Uterus (tissue), 4 donors: ENCODE measurements around the gene SHISA9. TPM values are rescaled to one million over a fixed set of nuclear protein-coding genes. Genes with fewer than 3 reads are reported as not detected.

Experiments used
- DNase-seq, 2 donors: peaks; one replicate each; pipeline ENCODE4 v3.0.0-alpha.2; 2019 to 2020
- H3K27ac ChIP-seq, 2 donors: fragments of 200-600 bp; sonication (generic); 1 replicate in 1 of 2; 2 replicates in 1 of 2; pipeline ENCODE4 v1.5.1; 2016 to 2018
- H3K27me3 ChIP-seq, 2 donors: fragments of 200-600 bp; sonication (generic); one replicate each; pipeline ENCODE4 v1.5.1; 2018 to 2019; ENCODE audit warnings: control low read depth in 1 of 2
- H3K36me3 ChIP-seq, 2 donors: fragments of 200-600 bp; sonication (generic); one replicate each; pipeline ENCODE4 v1.5.1; 2019; ENCODE audit warnings: control low read depth in 1 of 2
- H3K4me1 ChIP-seq, 2 donors: fragments of 200-600 bp; sonication (generic); one replicate each; pipeline ENCODE4 v1.5.1; 2018 to 2019; ENCODE audit warnings: control low read depth in 1 of 2
- H3K4me3 ChIP-seq, 2 donors: fragments of 200-600 bp; sonication (generic); 1 replicate in 1 of 2; 2 replicates in 1 of 2; pipeline ENCODE4 v1.5.1; 2018 to 2019; ENCODE audit warnings: mild to moderate bottlenecking in 1 of 2
- H3K9me3 ChIP-seq, 2 donors: fragments of 200-600 bp; sonication (generic); one replicate each; pipeline ENCODE4 v1.5.1; 2019; ENCODE audit warnings: control low read depth in 1 of 2
- CTCF ChIP-seq, 4 experiments: fragments of 200-600 bp in 2 of 4; fragments of 450-650 bp in 2 of 4; sonication (generic) in 2 of 4; IDR thresholded peaks; one replicate each; pipeline ENCODE4 v1.5.1; 2016 to 2019; ENCODE audit warnings: antibody characterized with exemption in 4 of 4, mild to moderate bottlenecking in 2 of 4, moderate library complexity in 1 of 4
- POLR2A ChIP-seq, 2 donors: fragments of 450-650 bp; IDR thresholded peaks; one replicate each; pipeline ENCODE4 v1.6.1; 2016; ENCODE audit warnings: antibody characterized with exemption in 2 of 2, mild to moderate bottlenecking in 1 of 2, moderate library complexity in 1 of 2
- intact Hi-C: fragments of 100-400 bp; cut with DNase I; formaldehyde crosslinking; loops from one replicate; pipeline ENCODE4 v1.15.1; 2023; ENCODE audit warnings: low total_unique reads
- total RNA-seq, 4 donors: library from RNA; depleted of rRNA in 3 of 4; stranded (reverse); fragments of >200 nt in 3 of 4; gene quantifications; one replicate each; pipeline versions ENCODE4 v1.1.0 to v1.2.4, GENCODE V29; 2014 to 2023
- donor health status: DM: yes; HTN: yes; CAD: no.

Gene SHISA9
- total RNA-seq, 4 donors from 2014 or later: 0.27 TPM; not detected in 3

- intact Hi-C loops: no loop called here
- H3K27me3 ChIP-seq: no peaks in the 10 kb centered on the region
- DNase-seq: no peak
- no peak overlapping the region for H3K4me3 ChIP-seq
- no peak overlapping the region for H3K27ac ChIP-seq
- H3K36me3 ChIP-seq: no peaks in the 10 kb centered on the region
- no peaks in the 10 kb centered on the region for H3K4me1 ChIP-seq
- H3K9me3 ChIP-seq: no peaks in the 10 kb centered on the region
- TF ChIP-seq POLR2A (IDR thresholded peaks at IDR 0.05): no peak
- TF ChIP-seq CTCF (IDR thresholded peaks at IDR 0.05): no peak
Observed at GRCh38 chr16:13113741-13114140, 212.3 kb downstream of the SHISA9 start.

GRCh38 chr16:13118091-13118490 is 216.7 kb downstream of the SHISA9 start:
- Histone ChIP-seq H3K27ac (no peak overlapping the region), H3K36me3 (no peaks in the 10 kb centered on the region), H3K27me3 (no peaks in the 10 kb centered on the region), H3K4me3 (no peak overlapping the region), H3K9me3 (no peaks in the 10 kb centered on the region), H3K4me1 (no peaks in the 10 kb centered on the region)
- intact Hi-C loops: no loop called here
- TF ChIP-seq CTCF (IDR thresholded peaks at IDR 0.05): no peak
- no peak for TF ChIP-seq POLR2A (IDR thresholded peaks at IDR 0.05)
- DNase-seq: no peak

- Histone ChIP-seq H3K36me3 (no peaks in the 10 kb centered on the region), H3K27ac (no peak overlapping the region), H3K4me3 (no peak overlapping the region), H3K27me3 (no peaks in the 10 kb centered on the region), H3K9me3 (no peaks in the 10 kb centered on the region), H3K4me1 (no peaks in the 10 kb centered on the region)
- intact Hi-C loops: no loop called here
- TF ChIP-seq POLR2A (IDR thresholded peaks at IDR 0.05): no peak
- no peak for DNase-seq
Observed at GRCh38 chr16:13120091-13120490, 218.7 kb downstream of the SHISA9 start.

- Histone ChIP-seq H3K36me3 (no peaks in the 10 kb centered on the region), H3K27me3 (no peaks in the 10 kb centered on the region), H3K27ac (no peak overlapping the region), H3K4me3 (no peak overlapping the region), H3K9me3 (no peaks in the 10 kb centered on the region), H3K4me1 (no peaks in the 10 kb centered on the region)
- TF ChIP-seq POLR2A (IDR thresholded peaks at IDR 0.05) (no peak), CTCF (IDR thresholded peaks at IDR 0.05) (no peak)
- no peak for DNase-seq
- intact Hi-C loops: no loop called here
Observed at GRCh38 chr16:13120557-13120956, 219.2 kb downstream of the SHISA9 start.

- no peak for TF ChIP-seq POLR2A (IDR thresholded peaks at IDR 0.05)
- TF ChIP-seq CTCF (IDR thresholded peaks at IDR 0.05): no peak
- intact Hi-C loops: no loop called here
- H3K36me3 ChIP-seq: no peaks in the 10 kb centered on the region
- no peak overlapping the region for H3K4me3 ChIP-seq
- H3K4me1 ChIP-seq: no peaks in the 10 kb centered on the region
- no peaks in the 10 kb centered on the region for H3K27me3 ChIP-seq
- DNase-seq: no peak
- no peak overlapping the region for H3K27ac ChIP-seq
- no peaks in the 10 kb centered on the region for H3K9me3 ChIP-seq
Observed at GRCh38 chr16:13123991-13124390, 222.6 kb downstream of the SHISA9 start.

- intact Hi-C loops: no loop called here
- no peaks in the 10 kb centered on the region for H3K36me3 ChIP-seq
Observed at GRCh38 chr16:13127144-13127543, 225.7 kb downstream of the SHISA9 start.

More at GRCh38 chr16:13127144-13127543, 225.7 kb downstream of the SHISA9 start:
- Histone ChIP-seq H3K4me1 (no peaks in the 10 kb centered on the region), H3K9me3 (no peaks in the 10 kb centered on the region), H3K27ac (no peak overlapping the region), H3K27me3 (no peaks in the 10 kb centered on the region), H3K4me3 (no peak overlapping the region)
- DNase-seq: no peak
- TF ChIP-seq POLR2A (IDR thresholded peaks at IDR 0.05) (no peak), CTCF (IDR thresholded peaks at IDR 0.05) (no peak)
